ENCODE measurements around the gene HES6. TPM values are rescaled to one million over a fixed set of nuclear protein-coding genes. Genes with fewer than 3 reads are reported as not detected.

Gene HES6
- total and polyA plus RNA-seq, 10 of the 15 experiments (the other 5 are each of a cell fraction or from before 2014, with no cell fraction given), result 0.11 to 1.7 (median 0.83) TPM

GRCh38 chr2:238267884-238268680, 28.2 kb upstream of the HES6 start:
- Histone ChIP-seq H3K4me2 (ENCODE audit: control insufficient read depth, insufficient read depth) (no peak overlapping the region), H2AFZ (ENCODE audit: control insufficient read depth, low read depth, low read length) (no peak overlapping the region), H3K79me2 (ENCODE audit: control insufficient read depth, insufficient read depth, low read length) (no peaks in the 10 kb centered on the region), H3K9me3 (replicated peaks; ENCODE audit: control insufficient read depth, insufficient read depth, low read length) (no peaks in the 10 kb centered on the region), H3K4me1 (ENCODE audit: control insufficient read depth, insufficient read depth, low read length) (no peaks in the 10 kb centered on the region), H4K20me1 (ENCODE audit: control insufficient read depth, insufficient read depth) (no peaks in the 10 kb centered on the region), H3K4me3 (no peak overlapping the region), H3K9ac (ENCODE audit: control insufficient read depth, insufficient read depth, low read length) (no peak overlapping the region), H3K27ac (ENCODE audit: control insufficient read depth, insufficient read depth) (no peak overlapping the region), H3K27me3 (replicated peaks in 1 of 2; ENCODE audit: control insufficient read depth in 2 of 2, insufficient read depth in 2 of 2, low read length in 1 of 2) (no peaks in the 10 kb centered on the region), H3K36me3 (ENCODE audit: control insufficient read depth in 2 of 2, insufficient read depth in 2 of 2, low read length in 1 of 2) (peaks cover 4 to 38% of the 10 kb centered on the region in 2 experiments; a peak in 3 of 4 replicates)
- intact Hi-C loops (cut with micrococcal nuclease; ENCODE audit: unreplicated experiment), result no loop called here
- no peak for TF ChIP-seq RBBP5 (conservative IDR thresholded peaks at IDR 0.05)
- TF ChIP-seq ZZZ3 (IDR thresholded peaks at IDR 0.05; ENCODE audit: control insufficient read depth, insufficient read length, low read depth), result no peak
- TF ChIP-seq EP300 (IDR thresholded peaks at IDR 0.05; ENCODE audit: borderline replicate concordance in 1 of 2, control insufficient read depth in 1 of 2, low read depth in 2 of 2, low read length in 2 of 2), result no peak
- TF ChIP-seq SMAD1 (IDR thresholded peaks at IDR 0.05; ENCODE audit: low read depth, partially characterized antibody), result no peak
- TF ChIP-seq TCF7 (IDR thresholded peaks at IDR 0.05; ENCODE audit: borderline replicate concordance), result no peak
- no peak for TF ChIP-seq KAT2A (conservative IDR thresholded peaks at IDR 0.05; ENCODE audit: control insufficient read depth, low read depth, low read length)
- TF ChIP-seq MYC (IDR thresholded peaks at IDR 0.05; ENCODE audit: insufficient read depth, insufficient read length, insufficient replicate concordance, low read length, severe bottlenecking), result no peak
- TF ChIP-seq SIN3A (IDR thresholded peaks at IDR 0.05; ENCODE audit: low read depth, low read length), result no peak
- no TSS peak for BruUV-seq (replicated peaks)
- WGBS (ENCODE audit: insufficient coverage, insufficient replicate concordance, low lambda C conversion rate, missing lambda C conversion rate), result 95% methylated on average over 20 of the region's 20 CpGs
- ChIA-PET SMC1A (ENCODE audit: uncharacterized antibody, unreplicated experiment) (no interaction called here), POLR2A (no interaction called here), CTCF (no interaction called here), RAD21 (ENCODE audit: unreplicated experiment) (no interaction called here)
- in situ Hi-C loops (cut with MboI), result no loop called here
- FAIRE-seq (no peak), DNase-seq (ENCODE audit: low read depth, low spot score) (no peak), ATAC-seq (no peak)

Data from GM12878 (cell line).